ENCODE data around the gene DUSP1.

DNA sequence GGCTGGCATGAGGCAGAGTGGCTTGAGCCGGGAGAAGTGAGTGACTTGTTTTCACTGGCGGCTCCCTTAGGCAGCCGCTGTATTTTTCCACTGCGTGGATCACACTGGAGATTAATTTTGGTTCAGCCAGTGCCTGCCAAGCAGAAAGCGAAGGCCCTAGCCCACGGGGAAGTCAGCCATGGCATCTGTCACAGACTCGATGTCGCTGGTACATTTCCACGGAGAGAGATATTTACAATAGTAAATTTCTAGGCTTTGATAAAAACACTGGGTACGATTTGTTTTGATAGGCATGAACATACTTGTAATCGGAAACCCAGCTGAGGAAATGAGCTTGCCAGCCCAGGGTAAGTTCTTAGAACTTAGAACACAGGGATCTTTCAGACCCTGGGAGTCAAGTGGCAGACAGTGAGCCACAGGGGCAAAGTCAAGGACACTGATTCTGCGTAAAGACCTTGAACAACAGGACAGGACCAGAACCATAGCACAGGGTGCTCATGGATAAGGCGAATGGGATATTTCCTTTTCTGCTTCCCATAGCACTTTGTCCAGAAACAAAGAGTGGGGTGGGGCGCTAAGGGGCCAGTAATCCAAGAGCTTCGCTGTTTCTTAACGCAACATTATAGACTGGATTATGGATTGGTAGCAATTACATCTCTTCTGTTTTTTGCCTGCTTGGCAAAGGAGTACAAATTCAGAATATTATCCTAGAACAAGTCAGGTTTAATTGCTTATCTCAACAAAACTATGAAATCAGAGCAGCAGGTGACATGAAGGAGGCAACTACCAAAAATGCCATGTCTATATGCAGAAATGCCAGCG is 4.5 kb downstream of the DUSP1 start:
- TF ChIP-seq OSR1 (CRISPR knock-in tag; IDR thresholded peaks at IDR 0.05) (no peak), SNAI2 (CRISPR knock-in tag; IDR thresholded peaks at IDR 0.05) (no peak), ZNF70 (CRISPR knock-in tag; IDR thresholded peaks at IDR 0.05) (no peak), PPARA (CRISPR knock-in tag; IDR thresholded peaks at IDR 0.05; ENCODE audit: borderline replicate concordance) (no peak), ZFP30 (CRISPR knock-in tag; IDR thresholded peaks at IDR 0.05) (no peak), RARB (CRISPR knock-in tag; IDR thresholded peaks at IDR 0.05) (no peak), ZNF8 (CRISPR knock-in tag; IDR thresholded peaks at IDR 0.05) (no peak; the same call in 1 of the 2 replicates), ARNTL (CRISPR knock-in tag; IDR thresholded peaks at IDR 0.05; ENCODE audit: borderline replicate concordance, low read depth) (no peak)
- TF ChIP-seq, protein P1, sequence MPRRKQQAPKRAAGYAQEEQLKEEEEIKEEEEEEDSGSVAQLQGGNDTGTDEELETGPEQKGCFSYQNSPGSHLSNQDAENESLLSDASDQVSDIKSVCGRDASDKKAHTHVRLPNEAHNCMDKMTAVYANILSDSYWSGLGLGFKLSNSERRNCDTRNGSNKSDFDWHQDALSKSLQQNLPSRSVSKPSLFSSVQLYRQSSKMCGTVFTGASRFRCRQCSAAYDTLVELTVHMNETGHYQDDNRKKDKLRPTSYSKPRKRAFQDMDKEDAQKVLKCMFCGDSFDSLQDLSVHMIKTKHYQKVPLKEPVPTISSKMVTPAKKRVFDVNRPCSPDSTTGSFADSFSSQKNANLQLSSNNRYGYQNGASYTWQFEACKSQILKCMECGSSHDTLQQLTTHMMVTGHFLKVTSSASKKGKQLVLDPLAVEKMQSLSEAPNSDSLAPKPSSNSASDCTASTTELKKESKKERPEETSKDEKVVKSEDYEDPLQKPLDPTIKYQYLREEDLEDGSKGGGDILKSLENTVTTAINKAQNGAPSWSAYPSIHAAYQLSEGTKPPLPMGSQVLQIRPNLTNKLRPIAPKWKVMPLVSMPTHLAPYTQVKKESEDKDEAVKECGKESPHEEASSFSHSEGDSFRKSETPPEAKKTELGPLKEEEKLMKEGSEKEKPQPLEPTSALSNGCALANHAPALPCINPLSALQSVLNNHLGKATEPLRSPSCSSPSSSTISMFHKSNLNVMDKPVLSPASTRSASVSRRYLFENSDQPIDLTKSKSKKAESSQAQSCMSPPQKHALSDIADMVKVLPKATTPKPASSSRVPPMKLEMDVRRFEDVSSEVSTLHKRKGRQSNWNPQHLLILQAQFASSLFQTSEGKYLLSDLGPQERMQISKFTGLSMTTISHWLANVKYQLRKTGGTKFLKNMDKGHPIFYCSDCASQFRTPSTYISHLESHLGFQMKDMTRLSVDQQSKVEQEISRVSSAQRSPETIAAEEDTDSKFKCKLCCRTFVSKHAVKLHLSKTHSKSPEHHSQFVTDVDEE (CRISPR knock-in tag; IDR thresholded peaks at IDR 0.05): no peak
- TF ChIP-seq, protein P2, sequence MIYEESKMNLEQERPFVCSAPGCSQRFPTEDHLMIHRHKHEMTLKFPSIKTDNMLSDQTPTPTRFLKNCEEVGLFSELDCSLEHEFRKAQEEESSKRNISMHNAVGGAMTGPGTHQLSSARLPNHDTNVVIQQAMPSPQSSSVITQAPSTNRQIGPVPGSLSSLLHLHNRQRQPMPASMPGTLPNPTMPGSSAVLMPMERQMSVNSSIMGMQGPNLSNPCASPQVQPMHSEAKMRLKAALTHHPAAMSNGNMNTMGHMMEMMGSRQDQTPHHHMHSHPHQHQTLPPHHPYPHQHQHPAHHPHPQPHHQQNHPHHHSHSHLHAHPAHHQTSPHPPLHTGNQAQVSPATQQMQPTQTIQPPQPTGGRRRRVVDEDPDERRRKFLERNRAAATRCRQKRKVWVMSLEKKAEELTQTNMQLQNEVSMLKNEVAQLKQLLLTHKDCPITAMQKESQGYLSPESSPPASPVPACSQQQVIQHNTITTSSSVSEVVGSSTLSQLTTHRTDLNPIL (CRISPR knock-in tag; IDR thresholded peaks at IDR 0.05; ENCODE audit: low read depth): peak; percentile 51
- TF ChIP-seq, protein P3, sequence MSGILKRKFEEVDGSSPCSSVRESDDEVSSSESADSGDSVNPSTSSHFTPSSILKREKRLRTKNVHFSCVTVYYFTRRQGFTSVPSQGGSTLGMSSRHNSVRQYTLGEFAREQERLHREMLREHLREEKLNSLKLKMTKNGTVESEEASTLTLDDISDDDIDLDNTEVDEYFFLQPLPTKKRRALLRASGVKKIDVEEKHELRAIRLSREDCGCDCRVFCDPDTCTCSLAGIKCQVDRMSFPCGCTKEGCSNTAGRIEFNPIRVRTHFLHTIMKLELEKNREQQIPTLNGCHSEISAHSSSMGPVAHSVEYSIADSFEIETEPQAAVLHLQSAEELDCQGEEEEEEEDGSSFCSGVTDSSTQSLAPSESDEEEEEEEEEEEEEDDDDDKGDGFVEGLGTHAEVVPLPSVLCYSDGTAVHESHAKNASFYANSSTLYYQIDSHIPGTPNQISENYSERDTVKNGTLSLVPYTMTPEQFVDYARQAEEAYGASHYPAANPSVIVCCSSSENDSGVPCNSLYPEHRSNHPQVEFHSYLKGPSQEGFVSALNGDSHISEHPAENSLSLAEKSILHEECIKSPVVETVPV (CRISPR knock-in tag; IDR thresholded peaks at IDR 0.05): no peak
- TF ChIP-seq, protein P4, sequence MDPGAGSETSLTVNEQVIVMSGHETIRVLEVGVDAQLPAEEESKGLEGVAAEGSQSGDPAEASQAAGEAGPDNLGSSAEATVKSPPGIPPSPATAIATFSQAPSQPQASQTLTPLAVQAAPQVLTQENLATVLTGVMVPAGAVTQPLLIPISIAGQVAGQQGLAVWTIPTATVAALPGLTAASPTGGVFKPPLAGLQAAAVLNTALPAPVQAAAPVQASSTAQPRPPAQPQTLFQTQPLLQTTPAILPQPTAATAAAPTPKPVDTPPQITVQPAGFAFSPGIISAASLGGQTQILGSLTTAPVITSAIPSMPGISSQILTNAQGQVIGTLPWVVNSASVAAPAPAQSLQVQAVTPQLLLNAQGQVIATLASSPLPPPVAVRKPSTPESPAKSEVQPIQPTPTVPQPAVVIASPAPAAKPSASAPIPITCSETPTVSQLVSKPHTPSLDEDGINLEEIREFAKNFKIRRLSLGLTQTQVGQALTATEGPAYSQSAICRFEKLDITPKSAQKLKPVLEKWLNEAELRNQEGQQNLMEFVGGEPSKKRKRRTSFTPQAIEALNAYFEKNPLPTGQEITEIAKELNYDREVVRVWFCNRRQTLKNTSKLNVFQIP (CRISPR knock-in tag; IDR thresholded peaks at IDR 0.05; ENCODE audit: borderline replicate concordance, low read depth): no peak

All from SK-N-SH treated with all-trans-retinoic acid at 6 μM for 48 hours (cell line).